ENCODE data around the gene ACSS1. TPM values are rescaled to one million over a fixed set of nuclear protein-coding genes. Genes with fewer than 3 reads are reported as not detected.
A peak's percentile ranks its signal among the peaks of the same experiment; 100 is the strongest.

Gene ACSS1
- total and polyA plus RNA-seq, 2 of the 8 experiments (the other 6 are each of a cell fraction or from before 2014, with no cell fraction given), result 2.6 to 3.4 TPM

GRCh38 chr20:24983896-24984295 lies 74.0 kb downstream of the ACSS1 start:
- no peak overlapping the region for H2AFZ ChIP-seq (ENCODE audit: low read length)
- H3K79me1 ChIP-seq (ENCODE audit: low read depth, low read length), result peaks cover 6% of the 10 kb centered on the region
- ChIA-PET POLR2A (ENCODE audit: partially characterized antibody) (no interaction called here), CTCF (ENCODE audit: partially characterized antibody) (interaction anchor here (1.4 to 1.9 kb wide), 2 partner anchors 9 to 79 kb away, joined by 3 to 4 read pairs; no protein-coding TSS in a partner anchor)
- no peaks in the 10 kb centered on the region for H3K27me3 ChIP-seq (replicated peaks in 1 of 4; ENCODE audit: control insufficient read depth in 3 of 4, extremely low read depth in 1 of 4, insufficient read depth in 3 of 4, low read length in 3 of 4)
- H3K4me1 ChIP-seq (replicated peaks in 1 of 4; ENCODE audit: control insufficient read depth in 3 of 4, insufficient read depth in 4 of 4, low read length in 3 of 4), result no peaks in the 10 kb centered on the region
- H3K79me2 ChIP-seq (ENCODE audit: control insufficient read depth in 1 of 2, insufficient read depth in 2 of 2, low read length in 2 of 2), result peaks cover 4 to 49% of the 10 kb centered on the region in 2 experiments
- H2BK120ac ChIP-seq (replicated peaks; ENCODE audit: low read depth, low read length), result no peak overlapping the region
- H3K23me2 ChIP-seq (ENCODE audit: low read depth, low read length), result no peaks in the 10 kb centered on the region
- no peak overlapping the region for H2BK20ac ChIP-seq (ENCODE audit: low read length)
- H3K18ac ChIP-seq (ENCODE audit: extremely low read depth, low read length), result no peak overlapping the region
- H2BK12ac ChIP-seq (ENCODE audit: low read depth, low read length), result no peak overlapping the region
- no peak overlapping the region for H3K14ac ChIP-seq (ENCODE audit: insufficient read length)
- H3K9me3 ChIP-seq (ENCODE audit: insufficient read depth in 2 of 2, low read depth in 1 of 2, low read length in 1 of 2), result peaks cover 0 to 8% of the 10 kb centered on the region in 2 experiments; a peak in 2 of 4 replicates
- H2BK15ac ChIP-seq (ENCODE audit: low read length), result no peak overlapping the region
- DNase-seq (ENCODE audit: low read depth in 1 of 2, low spot score in 2 of 2) (peak in 1 of 2 experiments; percentile 11), FAIRE-seq (no peak)
- H2AK5ac ChIP-seq (ENCODE audit: low read depth, low read length), result no peak overlapping the region
- no peak overlapping the region for H3K23ac ChIP-seq (ENCODE audit: insufficient read length)
- no peak overlapping the region for H2BK5ac ChIP-seq (ENCODE audit: low read depth, low read length)
- no peak overlapping the region for H3K4me3 ChIP-seq (ENCODE audit: extremely low read depth in 1 of 4, insufficient read depth in 2 of 4, low read depth in 3 of 4, low read length in 4 of 4)
- H4K5ac ChIP-seq (ENCODE audit: insufficient read length, low read depth, low read length), result no peak overlapping the region
- WGBS, 2 experiments (ENCODE audit: extremely low coverage in 1 of 2, insufficient coverage in 1 of 2, insufficient read length in 1 of 2, insufficient replicate concordance in 2 of 2, low coverage in 1 of 2, low lambda C conversion rate in 2 of 2, missing lambda C conversion rate in 1 of 2), result 87% methylated on average over 8 of the region's 8 CpGs; no CpG with 5 or more reads in 1 of the 2 experiments
- H3K27ac ChIP-seq (ENCODE audit: low read depth, low read length), result no peak overlapping the region
- H4K91ac ChIP-seq (replicated peaks; ENCODE audit: insufficient read length, low read length), result no peak overlapping the region
- no peak for TF ChIP-seq SRF (IDR thresholded peaks at IDR 0.05; ENCODE audit: low read depth, low read length)
- TF ChIP-seq SP2 (IDR thresholded peaks at IDR 0.05; ENCODE audit: low read length), result no peak
- TF ChIP-seq TCF12 (IDR thresholded peaks at IDR 0.05; ENCODE audit: low read depth, low read length), result no peak
- no peak for TF ChIP-seq SP4 (IDR thresholded peaks at IDR 0.05; ENCODE audit: low read length)
- no peak for TF ChIP-seq EGR1 (IDR thresholded peaks at IDR 0.05; ENCODE audit: borderline replicate concordance, low read depth, low read length)
- no peak for TF ChIP-seq SIRT6 (IDR thresholded peaks at IDR 0.05; ENCODE audit: low read length)
- no peak for TF ChIP-seq SAP30 (IDR thresholded peaks at IDR 0.05; ENCODE audit: insufficient read depth, insufficient replicate concordance, low read length)
- no peak overlapping the region for H3K4ac ChIP-seq (replicated peaks; ENCODE audit: insufficient read length, low read depth, low read length)
- peaks cover 0 to 17% (median 10%) of the 10 kb centered on the region in 4 experiments; a peak in 6 of 8 replicates for H3K36me3 ChIP-seq (ENCODE audit: control insufficient read depth in 2 of 4, insufficient read depth in 4 of 4, low read length in 3 of 4)
- H4K8ac ChIP-seq (ENCODE audit: extremely low read depth, insufficient read depth, low read length), result no peak overlapping the region
- no peak overlapping the region for H3K56ac ChIP-seq (replicated peaks; ENCODE audit: insufficient read length, low read depth, low read length)
- no peak overlapping the region for H3K9ac ChIP-seq (replicated peaks in 1 of 4; ENCODE audit: extremely low read depth in 1 of 4, low read depth in 3 of 4, low read length in 3 of 4)
- peaks cover 0 to 2% of the 10 kb centered on the region in 2 experiments for H4K20me1 ChIP-seq (replicated peaks in 1 of 2; ENCODE audit: control insufficient read depth in 1 of 2, insufficient read depth in 2 of 2, low read length in 2 of 2)
- H3K4me2 ChIP-seq (ENCODE audit: insufficient read depth in 1 of 2, low read depth in 2 of 2, low read length in 2 of 2), result no peak overlapping the region
